NT2/D1 (cell line): ENCODE data around the gene TEPSIN.
A peak's percentile ranks its signal among the peaks of the same experiment; 100 is the strongest.

ENCODE experiments used
- DNase-seq: peaks from one replicate; pipeline ENCODE4 v3.0.0-alpha.2; 2011; ENCODE audit warnings: low read depth, low spot score
- H3K27me3 ChIP-seq: 2 replicates; pipeline ENCODE4 v1.6.0; 2011; ENCODE audit warnings: mild to moderate bottlenecking; ENCODE audit not compliant: insufficient read length, insufficient read depth
- H3K36me3 ChIP-seq: 2 replicates; pipeline ENCODE4 v1.6.1; 2011; ENCODE audit warnings: mild to moderate bottlenecking, low read length, mixed read lengths; ENCODE audit not compliant: insufficient read depth, insufficient read length
- H3K4me1 ChIP-seq: 2 replicates; pipeline ENCODE4 v1.5.1; 2011; ENCODE audit not compliant: insufficient read depth, insufficient read length
- H3K4me3 ChIP-seq: 2 replicates; pipeline ENCODE4 v1.5.1; 2011; ENCODE audit warnings: low read depth; ENCODE audit not compliant: insufficient read length
- H3K9ac ChIP-seq: 2 replicates; pipeline ENCODE4 v1.6.0; 2011; ENCODE audit warnings: low read depth; ENCODE audit not compliant: insufficient read length
- H3K9me3 ChIP-seq: 2 replicates; pipeline ENCODE4 v1.5.1; 2011; ENCODE audit warnings: mild to moderate bottlenecking, low read length; ENCODE audit not compliant: insufficient read depth
- SUZ12 ChIP-seq: IDR thresholded peaks from 2 replicates; pipeline ENCODE4 v1.6.1; 2011; ENCODE audit not compliant: insufficient read length, insufficient read depth; ENCODE audit errors: extremely low read depth
- YY1 ChIP-seq: IDR thresholded peaks from 2 replicates; pipeline ENCODE4 v1.6.1; 2011; ENCODE audit not compliant: insufficient read length, insufficient read depth
- ZNF274 ChIP-seq: IDR thresholded peaks from 2 replicates; pipeline ENCODE4 v1.6.1; 2011; ENCODE audit warnings: mild to moderate bottlenecking, low read depth, low read length

The TEPSIN gene

DNA sequence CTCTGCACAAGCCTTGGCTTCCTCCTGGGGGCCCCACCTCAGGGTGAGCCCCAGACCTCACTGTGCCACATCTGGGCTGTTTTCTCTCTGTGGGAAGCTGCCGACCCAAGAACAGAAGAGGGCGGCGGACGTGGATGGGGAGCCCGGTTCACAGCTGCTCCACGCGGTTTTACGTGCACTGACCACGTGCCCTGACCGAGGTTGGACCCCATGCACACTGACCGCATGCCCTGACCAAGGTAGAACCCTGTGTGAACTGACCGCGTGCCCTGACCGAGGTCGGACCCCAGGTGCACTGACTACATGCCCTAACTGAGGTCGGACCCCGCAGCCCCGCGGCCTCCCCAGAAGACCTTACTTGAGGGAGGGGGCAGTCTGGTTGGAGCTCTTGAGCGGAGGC lies 35.7 kb downstream of the TEPSIN start:
- Histone ChIP-seq H3K9ac (peak overlapping the region; percentile 10), H3K27me3 (no peaks in the 10 kb centered on the region), H3K4me3 (no peak overlapping the region), H3K9me3 (no peaks in the 10 kb centered on the region), H3K4me1 (peaks cover 14% of the 10 kb centered on the region), H3K36me3 (peaks cover 48% of the 10 kb centered on the region)
- no peak for TF ChIP-seq ZNF274
- TF ChIP-seq YY1: no peak
- TF ChIP-seq SUZ12: no peak
- no peak for DNase-seq

DNA sequence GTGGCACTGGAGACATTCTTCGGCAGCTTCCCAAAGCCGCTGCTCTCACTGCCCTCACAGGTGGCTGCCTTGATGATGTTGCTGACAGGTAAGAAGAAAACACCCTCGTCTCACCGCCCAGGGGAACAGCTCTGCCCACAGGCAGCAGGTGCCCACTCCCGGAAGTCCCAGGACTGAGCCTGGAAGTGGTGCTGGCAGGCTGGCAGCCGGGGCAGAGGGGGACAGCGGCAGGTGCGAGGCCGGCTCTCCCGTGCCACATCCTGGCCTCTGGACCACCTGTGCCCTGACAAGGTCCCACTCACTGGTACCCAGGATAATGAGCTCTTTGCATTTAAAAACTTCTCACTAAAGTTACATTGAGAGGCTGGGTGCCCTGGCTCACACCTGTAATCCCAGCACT lies 36.5 kb downstream of the TEPSIN start:
- Histone ChIP-seq H3K27me3 (no peaks in the 10 kb centered on the region), H3K9ac (no peak overlapping the region), H3K36me3 (peaks cover 50% of the 10 kb centered on the region), H3K9me3 (no peaks in the 10 kb centered on the region), H3K4me3 (no peak overlapping the region), H3K4me1 (peaks cover 11% of the 10 kb centered on the region)
- no peak for DNase-seq
- TF ChIP-seq SUZ12: no peak
- TF ChIP-seq ZNF274: no peak
- no peak for TF ChIP-seq YY1

DNA sequence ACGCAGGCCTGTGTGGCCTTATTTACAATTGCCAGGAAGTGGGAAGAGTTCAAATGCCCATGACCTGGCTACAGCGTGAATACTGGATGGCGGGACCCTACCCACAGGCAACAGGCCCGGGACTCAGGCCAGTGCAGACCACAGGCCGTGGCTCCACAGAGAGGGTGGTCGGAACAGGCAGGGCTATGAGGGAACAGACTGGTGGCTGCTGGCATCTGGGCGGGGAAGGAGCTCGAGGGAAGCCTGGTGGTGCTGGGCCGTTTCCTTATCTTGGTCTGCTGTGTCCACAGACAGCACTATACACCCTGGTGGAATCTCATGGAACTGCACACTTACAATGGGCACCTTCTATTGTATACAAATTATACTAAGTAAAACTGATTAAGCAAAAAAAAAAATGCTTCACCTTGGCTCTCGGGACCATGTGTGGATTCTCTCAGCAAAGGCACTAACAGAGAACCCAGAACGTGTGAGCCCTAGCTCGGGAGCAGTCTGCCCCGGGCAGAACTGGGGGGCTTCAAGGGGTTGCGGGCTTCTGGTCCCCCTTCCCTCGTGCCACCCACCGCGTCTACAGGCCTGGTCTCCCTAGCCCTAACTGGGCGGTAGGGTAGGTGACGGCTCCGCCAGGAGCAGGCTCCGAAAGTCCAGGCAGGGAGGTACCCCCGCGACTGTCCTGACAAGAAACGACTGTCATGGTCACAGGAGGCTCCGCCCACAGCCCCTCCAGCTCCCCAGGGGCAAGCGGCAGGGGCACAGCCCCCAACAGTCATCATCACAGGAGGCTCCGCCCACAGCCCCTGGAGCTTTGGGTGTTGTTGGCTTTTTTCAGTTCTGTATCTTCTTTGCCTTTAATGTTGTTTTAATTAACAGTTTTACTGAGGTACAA lies 37.9 kb downstream of the TEPSIN start:
- TF ChIP-seq YY1: no peak
- no peak for TF ChIP-seq ZNF274
- TF ChIP-seq SUZ12: no peak
- DNase-seq: peak; percentile 28
- peak overlapping the region; percentile 15 for H3K9ac ChIP-seq
- peaks cover 11% of the 10 kb centered on the region for H3K4me1 ChIP-seq
- peaks cover 52% of the 10 kb centered on the region for H3K36me3 ChIP-seq
- no peaks in the 10 kb centered on the region for H3K27me3 ChIP-seq
- no peak overlapping the region for H3K4me3 ChIP-seq
- H3K9me3 ChIP-seq: no peaks in the 10 kb centered on the region

GRCh38 chr17:81200201-81200600 lies 38.7 kb downstream of the TEPSIN start:
- no peak overlapping the region for H3K4me3 ChIP-seq
- H3K36me3 ChIP-seq: peaks cover 55% of the 10 kb centered on the region
- peaks cover 11% of the 10 kb centered on the region for H3K4me1 ChIP-seq
- H3K9ac ChIP-seq: peak overlapping the region; percentile 22
- H3K9me3 ChIP-seq: no peaks in the 10 kb centered on the region
- TF ChIP-seq YY1 (no peak), ZNF274 (no peak), SUZ12 (no peak)
- DNase-seq: no peak
- no peaks in the 10 kb centered on the region for H3K27me3 ChIP-seq

DNA sequence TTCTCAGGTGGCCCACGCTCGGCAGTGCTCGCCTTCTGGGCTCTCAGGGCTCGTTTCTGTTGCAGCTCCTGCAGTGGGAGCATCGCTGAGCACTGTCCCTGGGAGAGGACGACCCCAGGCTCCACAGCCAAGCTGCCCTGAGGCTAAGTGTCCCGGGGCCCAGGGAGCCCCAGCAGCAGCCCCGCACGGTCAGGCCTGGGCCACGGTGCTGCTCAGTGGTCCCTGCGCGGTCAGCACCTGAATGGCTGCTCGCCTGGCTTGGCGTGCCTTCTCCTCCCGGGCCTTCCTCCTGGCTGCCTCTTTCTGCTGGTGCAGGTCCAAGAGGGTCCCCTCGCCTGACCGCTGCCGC lies 39.4 kb downstream of the TEPSIN start:
- Histone ChIP-seq H3K36me3 (peaks cover 57% of the 10 kb centered on the region), H3K9me3 (no peaks in the 10 kb centered on the region), H3K4me3 (no peak overlapping the region), H3K9ac (no peak overlapping the region), H3K27me3 (no peaks in the 10 kb centered on the region), H3K4me1 (peaks cover 11% of the 10 kb centered on the region)
- DNase-seq: no peak
- TF ChIP-seq ZNF274 (no peak), YY1 (no peak), SUZ12 (no peak)

DNA sequence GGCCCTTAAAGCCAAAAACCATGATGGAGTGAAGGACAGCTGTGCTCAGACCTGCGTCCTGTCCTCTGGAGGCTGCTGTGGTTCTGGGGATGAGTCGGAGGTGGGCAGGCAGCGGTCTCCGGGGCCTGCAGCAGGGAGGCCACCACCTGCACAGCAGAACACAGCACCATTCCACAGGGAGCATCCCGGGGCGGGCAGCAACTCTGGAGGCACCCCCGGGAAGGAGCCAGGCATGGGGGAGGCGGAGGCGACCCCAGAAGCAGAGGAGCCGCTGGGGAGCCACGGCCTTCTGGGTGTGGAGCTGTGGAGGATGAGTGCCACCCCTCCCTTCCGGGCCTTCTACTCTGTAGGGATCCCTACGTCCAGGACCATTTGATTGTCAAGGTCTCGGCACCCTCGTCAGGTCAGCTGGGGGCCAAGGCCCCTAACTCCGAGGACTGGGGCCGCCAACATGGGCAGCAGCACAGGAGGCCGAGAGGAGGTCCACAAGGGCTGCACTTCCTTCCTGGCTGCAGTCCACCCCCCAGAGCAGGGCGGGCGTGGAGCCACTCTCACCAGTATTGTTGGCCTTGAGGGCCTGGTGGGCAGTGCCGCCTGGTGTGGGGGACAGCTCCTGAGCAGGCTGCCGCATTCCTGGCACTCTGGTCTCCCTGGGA lies 39.9 kb downstream of the TEPSIN start:
- TF ChIP-seq SUZ12: no peak
- TF ChIP-seq YY1: no peak
- no peak for TF ChIP-seq ZNF274
- Histone ChIP-seq H3K4me3 (no peak overlapping the region), H3K9me3 (no peaks in the 10 kb centered on the region), H3K36me3 (peaks cover 56% of the 10 kb centered on the region), H3K9ac (no peak overlapping the region), H3K4me1 (peaks cover 12% of the 10 kb centered on the region), H3K27me3 (no peaks in the 10 kb centered on the region)
- no peak for DNase-seq

GRCh38 chr17:81197831-81198490 lies 40.9 kb downstream of the TEPSIN start:
- Histone ChIP-seq H3K4me3 (no peak overlapping the region), H3K9me3 (no peaks in the 10 kb centered on the region), H3K27me3 (no peaks in the 10 kb centered on the region), H3K4me1 (peaks cover 22% of the 10 kb centered on the region), H3K9ac (no peak overlapping the region), H3K36me3 (peaks cover 56% of the 10 kb centered on the region)
- no peak for TF ChIP-seq SUZ12
- no peak for TF ChIP-seq YY1
- TF ChIP-seq ZNF274: no peak
- DNase-seq: no peak
